HG03378 (cell line): ENCODE data around the gene AQP3.
"Not testable (repeated sequence)": the region's sequence is repeated elsewhere in the genome, so short reads cannot be mapped to it uniquely, and the experiment has no call there.

Experiments
- ATAC-seq: cut with Tn5 transposase; IDR thresholded peaks from one replicate; pipeline ENCODE4 v1.9.1; 2021; ENCODE audit warnings: mild to moderate bottlenecking, moderate library complexity; ENCODE audit not compliant: unreplicated experiment

AQP3 gene

DNA sequence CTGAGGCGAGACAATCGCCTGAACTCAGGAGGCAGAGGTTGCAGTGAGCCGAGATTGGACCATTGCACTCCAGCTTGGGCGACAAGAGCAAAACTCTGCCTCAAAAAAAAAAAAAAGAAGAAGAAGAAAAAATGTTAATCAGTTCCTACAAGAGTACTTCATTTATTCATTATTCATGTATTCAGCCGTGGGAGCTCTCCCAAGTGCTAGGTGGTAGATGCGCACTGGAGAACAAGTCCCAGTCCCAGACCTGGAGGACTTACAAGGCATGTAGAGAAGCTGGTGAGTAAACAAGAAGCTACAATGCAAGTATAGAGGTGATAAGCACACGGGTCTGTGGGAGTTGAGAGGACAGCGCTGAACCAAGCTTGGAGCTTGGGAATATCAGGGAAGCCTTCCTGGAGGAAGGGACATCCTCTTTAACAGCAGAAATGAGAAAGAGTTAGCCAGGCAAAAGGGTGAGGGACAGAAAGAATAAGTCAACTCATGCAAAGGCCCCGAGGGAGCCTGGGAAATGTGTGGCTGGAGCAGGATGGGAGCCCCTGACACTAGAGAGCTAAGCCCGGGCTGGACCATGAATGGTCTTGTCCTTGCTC is 27.6 kb downstream of the AQP3 start:
- no peak for ATAC-seq

DNA sequence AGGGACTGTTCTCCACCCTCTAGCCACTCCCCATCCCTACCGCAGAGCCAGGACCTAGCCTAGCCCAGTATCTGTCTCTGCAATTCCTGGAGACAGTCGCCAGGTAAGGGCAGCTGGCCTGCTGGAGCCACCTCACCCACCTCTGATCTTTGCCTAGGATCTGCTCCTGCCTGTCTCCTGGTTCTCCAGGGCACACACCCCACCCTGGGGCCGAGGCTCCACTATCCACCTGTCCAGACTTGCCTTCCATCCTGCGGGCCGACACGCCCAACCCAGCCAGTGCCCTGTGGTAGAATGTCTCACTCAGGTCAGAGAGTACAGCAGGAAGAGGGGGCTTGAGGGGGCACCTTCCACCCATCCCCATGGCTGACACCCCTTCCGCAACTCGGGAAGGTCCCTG is 29.3 kb downstream of the AQP3 start:
- no peak for ATAC-seq

DNA sequence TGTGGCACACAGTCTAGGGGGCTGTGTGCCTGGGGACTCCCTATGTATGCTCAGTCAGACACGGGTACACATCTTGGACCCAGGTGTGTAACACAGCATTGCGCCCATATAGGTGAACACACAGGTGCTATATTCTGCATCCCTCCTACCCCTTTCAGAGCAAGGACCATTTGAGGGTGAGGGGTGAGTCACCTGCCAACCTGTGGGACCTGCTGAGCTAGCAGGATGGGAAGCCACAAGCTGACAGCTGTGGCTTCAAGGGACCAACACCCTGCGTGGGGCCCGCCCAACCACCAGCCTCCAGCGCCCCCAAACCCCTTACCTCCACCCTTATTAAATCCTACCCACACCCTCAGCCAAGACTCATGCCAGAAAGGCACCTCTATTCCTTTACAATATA is 30.4 kb downstream of the AQP3 start:
- no peak for ATAC-seq

DNA sequence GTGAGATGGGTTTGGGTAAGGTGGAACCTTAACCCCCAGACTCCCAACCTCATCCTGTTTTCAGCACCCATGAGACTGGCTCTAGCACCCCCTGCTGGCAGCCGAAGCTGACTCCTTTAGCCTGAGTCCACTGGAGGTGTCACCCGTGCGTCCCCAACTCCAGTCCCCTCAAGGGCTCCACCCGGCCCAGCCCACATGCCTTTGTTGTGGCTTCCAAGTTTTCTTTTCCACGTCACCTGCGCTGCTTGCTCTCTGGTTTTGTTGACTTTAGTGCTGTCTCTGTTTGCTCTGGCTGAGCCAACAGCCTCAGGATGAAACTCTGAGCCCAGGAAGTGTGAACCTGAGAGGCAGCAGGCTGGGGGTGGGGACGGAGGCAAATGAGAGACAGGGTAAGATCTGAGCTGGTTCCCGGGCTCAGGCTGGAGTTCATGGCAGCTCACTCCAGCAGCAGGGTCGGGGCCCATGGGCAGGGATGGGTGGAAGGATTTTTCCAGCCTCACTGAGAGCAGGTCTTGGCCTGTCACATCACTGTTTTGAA is 31.8 kb downstream of the AQP3 start:
- peak; percentile 46 for ATAC-seq

DNA sequence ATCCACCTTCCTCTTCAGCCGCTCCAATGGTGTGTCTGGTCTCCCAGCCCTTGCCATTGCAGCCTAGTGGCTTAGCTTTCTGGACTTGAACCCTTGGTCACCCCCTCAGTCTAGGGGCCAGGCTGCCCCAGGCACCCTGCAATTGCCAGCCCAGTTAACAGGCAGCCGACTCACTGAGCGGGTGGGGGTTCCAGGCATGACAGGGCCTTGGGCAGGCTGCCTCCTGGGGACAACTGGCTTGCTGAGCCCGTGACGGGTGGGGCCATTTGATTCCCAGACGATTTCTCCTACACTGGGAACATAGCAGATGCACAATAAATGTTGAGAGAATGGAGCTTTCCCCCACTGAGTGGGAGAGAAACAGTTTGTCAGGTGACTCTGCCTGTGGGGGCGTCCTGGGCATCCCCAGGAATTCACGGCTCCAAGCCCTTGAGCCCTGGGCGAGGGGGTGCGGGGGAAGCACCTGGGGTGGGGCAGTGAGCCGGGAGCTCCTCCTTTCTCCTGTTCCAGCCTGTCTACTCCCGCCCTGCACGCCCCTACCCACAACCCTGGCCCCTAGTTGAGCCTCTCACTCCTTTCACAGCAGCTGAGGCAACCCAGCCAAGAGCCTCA is 32.4 kb downstream of the AQP3 start:
- no peak for ATAC-seq

DNA sequence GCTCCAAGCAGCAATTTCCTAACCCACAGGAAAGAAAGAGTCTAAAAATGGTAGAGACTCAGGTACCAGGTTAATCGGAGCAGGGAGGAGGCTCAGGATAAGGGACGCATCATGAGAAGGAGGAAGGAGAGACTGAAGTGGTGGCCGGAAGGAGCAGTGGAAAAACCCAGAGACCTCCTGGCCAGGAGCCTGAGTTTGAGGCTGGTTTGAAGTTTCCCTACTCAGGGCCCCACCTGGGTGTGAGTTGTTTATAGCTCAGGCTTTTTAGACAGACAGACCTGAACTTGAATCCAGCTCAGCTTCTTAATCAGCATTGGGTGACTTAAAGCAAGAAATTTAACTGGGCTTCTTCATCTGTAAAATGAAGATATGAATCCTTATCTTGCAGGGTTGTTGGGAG is 33.1 kb downstream of the AQP3 start:
- ATAC-seq, result no peak

DNA sequence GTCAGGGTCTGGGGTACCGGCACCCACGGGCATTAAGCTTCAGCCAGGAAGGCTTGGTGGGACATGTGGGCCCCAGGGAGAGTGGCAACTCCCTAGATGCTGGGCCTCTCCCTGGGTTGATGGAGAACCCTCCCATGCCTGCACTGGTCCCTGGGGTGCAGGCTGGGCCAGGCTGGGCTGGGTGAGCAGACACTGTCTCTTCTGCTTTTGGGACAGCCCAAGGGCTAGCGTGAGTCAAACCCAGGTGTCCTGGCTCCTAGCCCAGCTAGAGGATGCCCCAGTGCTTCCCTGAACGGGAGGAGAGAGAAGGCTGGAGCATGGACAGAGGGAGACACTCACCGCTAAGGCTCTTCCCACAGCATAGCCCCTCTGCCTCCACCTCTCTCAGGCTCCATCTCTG is 39.3 kb downstream of the AQP3 start:
- no peak for ATAC-seq

DNA sequence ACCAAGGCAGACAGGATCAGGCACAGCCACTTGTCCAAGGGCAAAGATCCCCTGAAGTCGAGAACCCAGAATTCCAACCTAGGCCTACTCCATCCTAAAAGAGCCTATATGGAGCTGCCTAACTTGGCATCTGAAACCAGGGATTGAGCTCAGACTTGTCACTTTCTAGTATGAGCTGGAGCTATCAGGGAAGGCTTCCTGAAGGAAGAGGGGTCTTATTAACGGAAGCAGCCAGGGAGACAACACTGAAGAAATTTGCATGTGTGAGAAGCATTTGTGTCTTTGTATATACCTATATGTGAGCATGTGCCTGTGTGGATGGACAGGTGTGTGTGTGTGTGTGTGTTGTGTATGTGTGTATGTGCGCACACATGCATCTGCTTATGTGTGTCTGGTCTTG is 40.3 kb downstream of the AQP3 start:
- no peak for ATAC-seq

DNA sequence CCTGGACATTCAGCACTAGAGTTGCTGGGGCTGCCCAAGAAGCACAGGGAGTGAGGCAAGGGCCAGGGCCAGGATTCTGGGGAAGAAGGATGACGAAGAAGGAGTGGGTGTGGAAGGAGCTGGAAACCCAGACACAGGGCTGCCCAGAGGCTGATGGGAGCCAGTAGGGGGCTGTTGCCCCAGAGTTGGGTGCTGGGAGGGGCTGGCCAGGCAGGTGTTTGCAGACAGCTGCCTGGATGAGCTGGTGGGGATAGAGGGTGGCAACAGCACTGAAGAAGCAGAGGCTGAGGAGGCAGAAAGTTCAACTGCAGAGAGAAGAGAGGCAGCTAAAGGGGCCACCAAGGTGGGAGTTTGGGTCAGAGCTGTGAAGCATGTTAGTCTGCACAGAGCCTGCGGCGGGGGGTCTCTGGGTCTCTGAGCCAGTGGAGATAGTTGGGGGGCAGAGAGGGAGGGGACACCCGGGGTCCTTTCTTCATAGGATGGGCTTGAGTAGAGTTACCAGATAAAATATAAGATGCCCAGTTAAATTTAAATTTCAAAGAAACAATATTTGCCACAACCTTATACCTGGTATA is 42.5 kb downstream of the AQP3 start:
- no peak for ATAC-seq

DNA sequence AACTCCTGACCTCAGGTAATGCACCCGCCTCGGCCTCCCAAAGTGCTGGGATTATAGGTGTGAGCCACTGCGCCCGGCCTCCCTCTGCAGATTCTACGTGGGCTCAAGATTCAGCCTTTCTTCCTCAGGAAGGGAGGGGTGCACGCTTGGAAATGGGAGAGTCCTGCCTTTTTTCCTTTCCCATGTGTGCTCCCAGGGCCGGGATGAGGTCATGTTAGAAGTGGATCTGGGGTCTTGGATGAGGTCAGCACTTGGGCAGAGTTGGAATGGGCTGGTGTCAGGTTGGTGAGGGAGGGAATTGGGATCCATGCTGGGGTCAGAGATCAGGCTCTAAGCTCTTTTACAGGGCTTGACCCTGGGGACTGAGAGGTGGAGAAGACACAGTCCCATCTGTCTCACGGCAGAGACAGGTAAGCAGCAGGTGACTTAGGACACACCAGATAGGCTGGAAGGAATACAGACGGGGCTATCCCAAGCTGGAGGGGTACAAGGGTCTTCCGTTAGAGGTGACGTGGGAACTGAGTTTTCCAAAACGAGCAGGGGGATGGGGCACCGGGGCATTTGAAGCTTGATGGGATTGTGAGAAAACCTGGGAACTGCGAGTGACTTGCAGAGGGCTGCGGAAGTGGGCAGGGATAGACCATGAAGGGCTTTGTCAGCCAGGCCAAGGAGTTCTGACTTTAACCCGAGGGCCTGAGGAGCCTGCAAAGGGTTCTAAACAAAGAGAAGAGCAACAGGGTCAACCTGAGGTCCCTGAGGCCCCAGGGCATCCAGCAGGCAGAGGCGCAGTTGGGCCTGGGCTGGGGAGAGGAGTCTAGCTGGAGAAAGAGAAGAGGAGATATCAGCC is 43.2 kb downstream of the AQP3 start:
- no peak for ATAC-seq

DNA sequence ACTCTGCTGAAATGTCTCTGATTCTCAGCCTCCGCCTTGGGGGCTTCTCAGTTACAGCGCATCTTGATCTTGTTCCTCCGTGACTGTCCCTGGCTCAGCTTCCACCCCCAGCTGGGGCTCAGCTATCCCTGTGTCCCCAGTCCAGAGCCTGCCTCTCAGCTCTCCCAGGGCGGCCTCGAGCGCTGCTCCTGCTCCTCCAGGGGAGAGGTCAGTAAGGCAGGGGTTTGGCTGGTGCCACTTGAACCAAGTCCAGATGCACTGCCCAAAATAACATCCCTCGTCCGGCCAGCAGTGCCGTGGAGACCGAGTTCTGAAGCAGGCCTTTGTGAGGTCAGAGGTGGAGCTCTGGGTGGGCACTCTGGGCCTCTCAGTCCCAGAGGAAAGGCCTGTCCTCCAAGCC is 45.0 kb downstream of the AQP3 start, which contains the start of gene AQP7:
TSS of gene AQP7 (minus strand) at position 198 of the 400 bp plus-strand sequence. CDS start 1,306 bp downstream, outside the sequence.
- ATAC-seq, result not testable (repeated sequence)

DNA sequence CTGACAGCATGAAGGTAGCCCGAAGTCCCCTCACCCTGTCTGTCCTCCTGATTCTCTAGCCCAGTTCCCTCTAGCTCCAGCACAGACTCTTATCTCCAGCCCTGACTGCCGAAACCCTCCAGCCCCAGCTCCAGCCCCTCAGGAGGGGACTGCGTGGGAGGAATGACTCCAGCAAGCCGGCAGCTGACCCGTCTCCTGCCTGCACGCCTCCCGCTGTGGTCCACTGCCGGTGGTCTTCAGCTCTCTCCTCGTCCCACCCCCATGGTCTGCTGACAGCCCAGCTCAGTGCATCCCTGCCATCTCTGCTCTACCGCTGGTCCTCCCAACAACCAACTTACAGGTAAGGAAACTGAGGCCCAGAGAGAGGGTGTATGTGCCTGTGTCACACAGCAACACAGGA is 45.6 kb downstream of the AQP3 start:
- not testable (repeated sequence) for ATAC-seq

DNA sequence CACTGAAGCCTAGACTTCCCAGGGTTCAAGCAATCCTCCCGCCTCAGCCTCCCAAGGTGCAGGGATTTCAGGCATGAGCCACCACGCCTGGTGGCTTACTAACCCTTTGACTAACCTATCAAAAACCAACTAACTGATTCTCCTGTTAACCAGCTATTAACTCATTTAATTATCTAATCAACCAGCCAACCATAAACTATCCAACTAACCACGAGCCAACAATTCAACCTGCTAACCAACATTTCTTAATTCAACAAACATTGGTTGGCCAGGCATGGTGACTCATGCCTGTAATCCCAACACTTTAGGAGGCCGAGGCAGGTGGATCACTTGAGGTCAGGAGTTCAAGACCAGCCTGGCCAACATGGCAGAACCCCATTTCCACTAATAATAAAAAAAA is 48.3 kb downstream of the AQP3 start:
- not testable (repeated sequence) for ATAC-seq

DNA sequence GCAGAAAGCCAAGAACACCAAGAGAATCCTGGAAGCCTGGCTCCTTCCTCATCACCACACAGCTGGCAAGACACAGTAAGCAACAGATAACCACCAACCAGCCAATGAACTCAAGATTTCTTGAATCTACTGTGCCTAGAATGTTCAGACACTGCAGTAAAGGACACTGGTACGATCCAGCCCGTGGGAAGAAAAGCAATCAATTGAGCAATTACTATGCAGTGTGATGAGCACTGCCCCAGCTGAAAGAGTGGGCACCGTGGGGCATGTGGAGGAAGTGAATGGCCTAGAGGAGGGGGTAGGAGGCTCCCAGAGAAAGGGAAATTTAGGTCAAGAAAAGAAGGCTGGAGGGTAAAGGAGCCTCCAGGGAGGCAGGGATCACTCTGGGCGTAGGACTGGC is 49.6 kb downstream of the AQP3 start:
- not testable (repeated sequence) for ATAC-seq

DNA sequence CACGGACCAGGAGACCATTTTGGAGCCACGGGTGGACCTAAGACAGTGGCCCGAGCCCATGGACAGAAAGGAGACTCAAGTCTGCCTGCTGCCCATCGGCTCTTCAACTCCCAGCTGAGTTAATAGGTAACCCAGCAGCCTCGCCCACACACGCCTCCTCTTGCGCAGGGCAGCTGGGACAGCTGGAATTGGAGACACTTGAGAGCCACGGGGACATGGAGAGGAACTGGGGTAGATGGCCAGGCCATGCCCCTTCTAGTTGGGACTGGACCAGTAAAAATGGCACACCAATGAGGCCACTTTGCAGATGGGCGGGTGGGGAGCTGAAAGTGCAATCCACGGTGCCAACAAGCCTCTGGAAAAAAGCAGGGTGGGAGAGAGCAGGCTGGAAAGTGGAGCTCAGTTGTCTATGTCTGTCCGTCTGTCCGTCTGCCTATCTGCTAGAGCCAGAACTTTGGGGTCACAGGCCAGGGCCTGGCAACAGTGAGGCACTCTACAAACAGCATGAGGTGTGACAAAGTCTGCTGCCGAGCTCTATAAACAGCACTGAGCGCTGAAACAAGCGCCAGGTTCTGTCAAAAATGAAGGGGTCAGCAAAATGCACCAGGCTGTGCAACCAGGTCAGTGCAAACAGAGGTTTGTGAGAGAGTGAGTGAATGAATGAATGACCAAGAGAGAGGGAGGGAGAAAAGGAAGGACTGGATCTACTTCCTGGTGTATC is 52.1 kb downstream of the AQP3 start:
- not testable (repeated sequence) for ATAC-seq

DNA sequence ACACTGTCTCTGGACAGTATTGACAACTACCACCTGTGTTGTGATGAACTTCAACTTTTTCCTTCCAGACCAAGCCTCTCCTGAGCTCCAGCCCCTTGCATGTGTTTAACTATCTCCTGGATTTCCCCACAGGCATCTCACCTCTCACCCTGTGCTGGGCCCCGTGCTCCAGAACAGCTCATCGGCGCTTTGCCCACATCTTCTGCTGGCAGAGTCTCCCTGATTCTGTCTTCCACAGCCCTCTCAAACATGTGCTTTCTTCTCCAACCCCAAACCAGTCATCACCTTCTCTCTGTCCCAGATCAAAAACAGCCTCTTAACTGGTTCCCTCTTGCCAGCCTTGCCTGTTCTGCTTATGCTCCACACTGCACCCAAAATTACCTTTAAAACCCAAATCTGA is 53.4 kb downstream of the AQP3 start:
- ATAC-seq, result not testable (repeated sequence)

DNA sequence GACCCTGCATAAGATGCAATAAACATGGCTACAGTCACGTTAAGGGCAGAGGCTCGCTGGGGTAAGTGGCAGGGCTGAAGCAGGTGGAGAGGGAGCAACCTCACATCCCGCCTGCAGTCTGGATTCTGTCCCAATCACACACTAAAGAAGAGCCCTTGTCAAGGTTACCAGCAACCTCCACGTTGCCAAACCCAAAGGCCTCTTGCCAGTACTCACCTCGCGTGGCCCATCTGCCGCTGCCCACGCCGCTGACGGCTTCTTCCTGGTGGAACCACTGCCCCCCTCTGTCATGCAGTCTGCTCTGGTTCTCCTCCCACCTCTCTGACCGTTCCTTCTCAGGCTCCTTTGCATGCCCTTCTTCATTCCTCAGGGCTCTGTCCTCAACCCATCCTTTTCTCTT is 53.8 kb downstream of the AQP3 start:
- ATAC-seq, result no peak

DNA sequence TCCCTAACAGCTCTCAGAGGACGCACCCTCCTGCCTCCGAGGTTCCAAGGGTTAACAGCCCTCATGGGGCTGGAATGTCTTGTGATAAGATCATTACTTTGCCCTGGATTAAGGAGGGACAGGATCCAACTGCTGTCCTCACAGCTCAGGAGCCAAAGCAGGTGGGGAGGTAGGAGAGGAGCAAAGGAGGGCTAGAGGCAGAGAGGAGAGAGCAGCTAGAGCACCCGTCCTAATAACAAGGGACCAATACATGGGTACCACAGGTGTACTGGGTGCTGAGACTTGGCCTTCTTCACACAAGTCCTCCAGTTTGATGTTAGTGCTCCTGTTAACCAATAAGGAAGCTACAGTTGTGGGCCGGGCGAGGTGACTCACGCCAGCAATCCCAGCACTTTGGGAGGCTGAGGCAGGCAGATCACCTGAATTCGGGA is 54.8 kb downstream of the AQP3 start:
- ATAC-seq, result not testable (repeated sequence)
